SK-N-SH treated with all-trans-retinoic acid at 6 μM for 48 hours (cell line): ENCODE data around the gene SP110.

Experiments
- ARNTL ChIP-seq: fragments of 450-650 bp; formaldehyde crosslinking; IDR thresholded peaks from 2 replicates; pipeline ENCODE4 v1.5.0; 2020; ENCODE audit warnings: low read depth, mild to moderate bottlenecking, moderate library complexity, borderline replicate concordance
- CSRNP3 ChIP-seq: fragments of 250-450 bp; sonication (Bioruptor Pico); IDR thresholded peaks from 2 replicates; pipeline ENCODE4 v1.5.1; 2021; ENCODE audit warnings: mild to moderate bottlenecking, moderate library complexity
- PATZ1 ChIP-seq: fragments of 250-450 bp; sonication (Bioruptor Pico); IDR thresholded peaks from 2 replicates; pipeline ENCODE4 v1.8.0; 2020; ENCODE audit warnings: mild to moderate bottlenecking, moderate library complexity, borderline replicate concordance
- PPARA ChIP-seq: fragments of 250-450 bp; sonication (Bioruptor Pico); IDR thresholded peaks from 2 replicates; pipeline ENCODE4 v1.5.0; 2020; ENCODE audit warnings: mild to moderate bottlenecking, borderline replicate concordance
- TSHZ2 ChIP-seq: fragments of 250-450 bp; sonication (Bioruptor Pico); IDR thresholded peaks from 2 replicates; pipeline ENCODE4 v1.5.0; 2020; ENCODE audit warnings: mild to moderate bottlenecking, moderate library complexity
- ZFP3 ChIP-seq: fragments of 250-450 bp; sonication (Bioruptor Pico); IDR thresholded peaks from 2 replicates; pipeline ENCODE4 v1.5.0; 2020; ENCODE audit warnings: mild to moderate bottlenecking, moderate library complexity
- ZNF565 ChIP-seq: fragments of 450-650 bp; formaldehyde crosslinking; conservative IDR thresholded peaks from 2 replicates; pipeline ENCODE4 v1.5.0; 2020; ENCODE audit warnings: low read depth, mild to moderate bottlenecking, moderate library complexity
- ZNF70 ChIP-seq: fragments of 450-650 bp; formaldehyde crosslinking; IDR thresholded peaks from 2 replicates; pipeline ENCODE4 v1.5.0; 2020; ENCODE audit warnings: mild to moderate bottlenecking, moderate library complexity
- ZNF8 ChIP-seq: fragments of 450-650 bp; formaldehyde crosslinking; IDR thresholded peaks from 2 replicates; pipeline ENCODE4 v1.5.0; 2020; ENCODE audit warnings: mild to moderate bottlenecking, moderate library complexity
- TF ChIP-seq, protein P1 (sequence below): fragments of 250-450 bp; sonication (Bioruptor Pico); IDR thresholded peaks from 2 replicates; pipeline ENCODE4 v1.8.0; 2021; ENCODE audit warnings: low read depth, mild to moderate bottlenecking, moderate library complexity, borderline replicate concordance

GRCh38 chr2:230127195-230127594 is 92.6 kb downstream of the SP110 start:
- TF ChIP-seq TSHZ2 (no peak), CSRNP3 (CRISPR knock-in tag) (no peak), ZNF565 (CRISPR knock-in tag) (no peak), ZNF70 (CRISPR knock-in tag) (no peak), PPARA (CRISPR knock-in tag) (no peak), ARNTL (CRISPR knock-in tag) (no peak), ZNF8 (CRISPR knock-in tag) (no peak), PATZ1 (no peak), ZFP3 (no peak)
- TF ChIP-seq, protein P1, sequence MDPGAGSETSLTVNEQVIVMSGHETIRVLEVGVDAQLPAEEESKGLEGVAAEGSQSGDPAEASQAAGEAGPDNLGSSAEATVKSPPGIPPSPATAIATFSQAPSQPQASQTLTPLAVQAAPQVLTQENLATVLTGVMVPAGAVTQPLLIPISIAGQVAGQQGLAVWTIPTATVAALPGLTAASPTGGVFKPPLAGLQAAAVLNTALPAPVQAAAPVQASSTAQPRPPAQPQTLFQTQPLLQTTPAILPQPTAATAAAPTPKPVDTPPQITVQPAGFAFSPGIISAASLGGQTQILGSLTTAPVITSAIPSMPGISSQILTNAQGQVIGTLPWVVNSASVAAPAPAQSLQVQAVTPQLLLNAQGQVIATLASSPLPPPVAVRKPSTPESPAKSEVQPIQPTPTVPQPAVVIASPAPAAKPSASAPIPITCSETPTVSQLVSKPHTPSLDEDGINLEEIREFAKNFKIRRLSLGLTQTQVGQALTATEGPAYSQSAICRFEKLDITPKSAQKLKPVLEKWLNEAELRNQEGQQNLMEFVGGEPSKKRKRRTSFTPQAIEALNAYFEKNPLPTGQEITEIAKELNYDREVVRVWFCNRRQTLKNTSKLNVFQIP (CRISPR knock-in tag): no peak
